Measurements from ENCODE around the gene PBOV1.

The PBOV1 gene

DNA sequence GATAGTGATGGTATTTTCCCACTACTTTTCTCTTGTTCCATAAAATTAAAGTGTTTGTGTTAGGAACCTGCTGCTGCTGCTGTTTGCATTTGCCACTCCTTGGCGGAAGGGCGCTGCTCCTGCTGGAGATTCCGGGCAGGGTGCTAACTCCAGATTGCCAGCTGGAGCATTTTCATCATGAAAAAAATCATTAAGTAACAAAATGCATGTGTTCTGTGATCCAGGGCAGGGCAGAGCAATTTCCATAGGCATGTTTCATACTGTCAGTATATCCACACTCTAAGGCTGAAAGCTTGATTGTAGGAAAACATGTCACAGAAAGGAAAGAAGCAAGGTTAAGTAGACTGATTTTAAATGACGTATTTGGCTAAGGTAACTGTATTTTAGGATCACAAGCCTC, 24.0 kb downstream of the PBOV1 start:
- Histone ChIP-seq H3K36me3 (ENCODE audit: control insufficient read depth in 2 of 2, insufficient read depth in 1 of 2, low read length in 2 of 2) (no peaks in the 10 kb centered on the region), H3K4me3 (ENCODE audit: low read depth, low read length) (no peak overlapping the region), H3K4me1 (ENCODE audit: control insufficient read depth, insufficient read depth, low read length) (peaks cover under 1% of the 10 kb centered on the region; the same call in 1 of the 2 replicates), H3K9me3 (ENCODE audit: control insufficient read depth, insufficient read depth, low read depth, low read length) (no peaks in the 10 kb centered on the region), H3K27ac (ENCODE audit: extremely low read depth, low read depth, low read length) (no peak overlapping the region)
- ChIA-PET CTCF (interaction anchor here (0.7 to 1.3 kb wide), 2 partner anchors 7 to 9 kb away, joined by 5 to 6 read pairs; no protein-coding TSS in a partner anchor), POLR2A (no interaction called here)
- TF ChIP-seq ZNF548 (tag by site-specific recombination; IDR thresholded peaks at IDR 0.05) (no peak), ZNF76 (tag by site-specific recombination; IDR thresholded peaks at IDR 0.05; ENCODE audit: borderline replicate concordance, low read depth) (no peak), YY1 (tag by site-specific recombination; IDR thresholded peaks at IDR 0.05) (no peak), ZNF248 (tag by site-specific recombination; IDR thresholded peaks at IDR 0.05) (no peak), ZSCAN30 (tag by site-specific recombination; IDR thresholded peaks at IDR 0.05) (no peak), GLIS2 (tag by site-specific recombination; IDR thresholded peaks at IDR 0.05) (no peak), ZNF426 (tag by site-specific recombination; IDR thresholded peaks at IDR 0.05) (no peak), ZNF48 (tag by site-specific recombination; IDR thresholded peaks at IDR 0.05) (no peak), GLI4 (tag by site-specific recombination; IDR thresholded peaks at IDR 0.05) (no peak), ZNF24 (tag by site-specific recombination; IDR thresholded peaks at IDR 0.05) (no peak), ZBTB8A (tag by site-specific recombination; IDR thresholded peaks at IDR 0.05) (no peak), ZSCAN16 (tag by site-specific recombination; IDR thresholded peaks at IDR 0.05) (no peak), ZNF510 (tag by site-specific recombination; IDR thresholded peaks at IDR 0.05; ENCODE audit: insufficient replicate concordance) (no peak), ZNF175 (tag by site-specific recombination; IDR thresholded peaks at IDR 0.05) (no peak), ZNF121 (tag by site-specific recombination; IDR thresholded peaks at IDR 0.05) (no peak)
- TF ChIP-seq, protein P1, sequence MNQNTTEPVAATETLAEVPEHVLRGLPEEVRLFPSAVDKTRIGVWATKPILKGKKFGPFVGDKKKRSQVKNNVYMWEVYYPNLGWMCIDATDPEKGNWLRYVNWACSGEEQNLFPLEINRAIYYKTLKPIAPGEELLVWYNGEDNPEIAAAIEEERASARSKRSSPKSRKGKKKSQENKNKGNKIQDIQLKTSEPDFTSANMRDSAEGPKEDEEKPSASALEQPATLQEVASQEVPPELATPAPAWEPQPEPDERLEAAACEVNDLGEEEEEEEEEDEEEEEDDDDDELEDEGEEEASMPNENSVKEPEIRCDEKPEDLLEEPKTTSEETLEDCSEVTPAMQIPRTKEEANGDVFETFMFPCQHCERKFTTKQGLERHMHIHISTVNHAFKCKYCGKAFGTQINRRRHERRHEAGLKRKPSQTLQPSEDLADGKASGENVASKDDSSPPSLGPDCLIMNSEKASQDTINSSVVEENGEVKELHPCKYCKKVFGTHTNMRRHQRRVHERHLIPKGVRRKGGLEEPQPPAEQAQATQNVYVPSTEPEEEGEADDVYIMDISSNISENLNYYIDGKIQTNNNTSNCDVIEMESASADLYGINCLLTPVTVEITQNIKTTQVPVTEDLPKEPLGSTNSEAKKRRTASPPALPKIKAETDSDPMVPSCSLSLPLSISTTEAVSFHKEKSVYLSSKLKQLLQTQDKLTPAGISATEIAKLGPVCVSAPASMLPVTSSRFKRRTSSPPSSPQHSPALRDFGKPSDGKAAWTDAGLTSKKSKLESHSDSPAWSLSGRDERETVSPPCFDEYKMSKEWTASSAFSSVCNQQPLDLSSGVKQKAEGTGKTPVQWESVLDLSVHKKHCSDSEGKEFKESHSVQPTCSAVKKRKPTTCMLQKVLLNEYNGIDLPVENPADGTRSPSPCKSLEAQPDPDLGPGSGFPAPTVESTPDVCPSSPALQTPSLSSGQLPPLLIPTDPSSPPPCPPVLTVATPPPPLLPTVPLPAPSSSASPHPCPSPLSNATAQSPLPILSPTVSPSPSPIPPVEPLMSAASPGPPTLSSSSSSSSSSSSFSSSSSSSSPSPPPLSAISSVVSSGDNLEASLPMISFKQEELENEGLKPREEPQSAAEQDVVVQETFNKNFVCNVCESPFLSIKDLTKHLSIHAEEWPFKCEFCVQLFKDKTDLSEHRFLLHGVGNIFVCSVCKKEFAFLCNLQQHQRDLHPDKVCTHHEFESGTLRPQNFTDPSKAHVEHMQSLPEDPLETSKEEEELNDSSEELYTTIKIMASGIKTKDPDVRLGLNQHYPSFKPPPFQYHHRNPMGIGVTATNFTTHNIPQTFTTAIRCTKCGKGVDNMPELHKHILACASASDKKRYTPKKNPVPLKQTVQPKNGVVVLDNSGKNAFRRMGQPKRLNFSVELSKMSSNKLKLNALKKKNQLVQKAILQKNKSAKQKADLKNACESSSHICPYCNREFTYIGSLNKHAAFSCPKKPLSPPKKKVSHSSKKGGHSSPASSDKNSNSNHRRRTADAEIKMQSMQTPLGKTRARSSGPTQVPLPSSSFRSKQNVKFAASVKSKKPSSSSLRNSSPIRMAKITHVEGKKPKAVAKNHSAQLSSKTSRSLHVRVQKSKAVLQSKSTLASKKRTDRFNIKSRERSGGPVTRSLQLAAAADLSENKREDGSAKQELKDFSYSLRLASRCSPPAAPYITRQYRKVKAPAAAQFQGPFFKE (tag by site-specific recombination; IDR thresholded peaks at IDR 0.05; ENCODE audit: borderline replicate concordance): no peak
- TF ChIP-seq, protein P2, sequence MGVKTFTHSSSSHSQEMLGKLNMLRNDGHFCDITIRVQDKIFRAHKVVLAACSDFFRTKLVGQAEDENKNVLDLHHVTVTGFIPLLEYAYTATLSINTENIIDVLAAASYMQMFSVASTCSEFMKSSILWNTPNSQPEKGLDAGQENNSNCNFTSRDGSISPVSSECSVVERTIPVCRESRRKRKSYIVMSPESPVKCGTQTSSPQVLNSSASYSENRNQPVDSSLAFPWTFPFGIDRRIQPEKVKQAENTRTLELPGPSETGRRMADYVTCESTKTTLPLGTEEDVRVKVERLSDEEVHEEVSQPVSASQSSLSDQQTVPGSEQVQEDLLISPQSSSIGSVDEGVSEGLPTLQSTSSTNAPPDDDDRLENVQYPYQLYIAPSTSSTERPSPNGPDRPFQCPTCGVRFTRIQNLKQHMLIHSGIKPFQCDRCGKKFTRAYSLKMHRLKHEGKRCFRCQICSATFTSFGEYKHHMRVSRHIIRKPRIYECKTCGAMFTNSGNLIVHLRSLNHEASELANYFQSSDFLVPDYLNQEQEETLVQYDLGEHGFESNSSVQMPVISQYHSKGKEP (tag by site-specific recombination; IDR thresholded peaks at IDR 0.05): no peak
- TF ChIP-seq, protein P3, sequence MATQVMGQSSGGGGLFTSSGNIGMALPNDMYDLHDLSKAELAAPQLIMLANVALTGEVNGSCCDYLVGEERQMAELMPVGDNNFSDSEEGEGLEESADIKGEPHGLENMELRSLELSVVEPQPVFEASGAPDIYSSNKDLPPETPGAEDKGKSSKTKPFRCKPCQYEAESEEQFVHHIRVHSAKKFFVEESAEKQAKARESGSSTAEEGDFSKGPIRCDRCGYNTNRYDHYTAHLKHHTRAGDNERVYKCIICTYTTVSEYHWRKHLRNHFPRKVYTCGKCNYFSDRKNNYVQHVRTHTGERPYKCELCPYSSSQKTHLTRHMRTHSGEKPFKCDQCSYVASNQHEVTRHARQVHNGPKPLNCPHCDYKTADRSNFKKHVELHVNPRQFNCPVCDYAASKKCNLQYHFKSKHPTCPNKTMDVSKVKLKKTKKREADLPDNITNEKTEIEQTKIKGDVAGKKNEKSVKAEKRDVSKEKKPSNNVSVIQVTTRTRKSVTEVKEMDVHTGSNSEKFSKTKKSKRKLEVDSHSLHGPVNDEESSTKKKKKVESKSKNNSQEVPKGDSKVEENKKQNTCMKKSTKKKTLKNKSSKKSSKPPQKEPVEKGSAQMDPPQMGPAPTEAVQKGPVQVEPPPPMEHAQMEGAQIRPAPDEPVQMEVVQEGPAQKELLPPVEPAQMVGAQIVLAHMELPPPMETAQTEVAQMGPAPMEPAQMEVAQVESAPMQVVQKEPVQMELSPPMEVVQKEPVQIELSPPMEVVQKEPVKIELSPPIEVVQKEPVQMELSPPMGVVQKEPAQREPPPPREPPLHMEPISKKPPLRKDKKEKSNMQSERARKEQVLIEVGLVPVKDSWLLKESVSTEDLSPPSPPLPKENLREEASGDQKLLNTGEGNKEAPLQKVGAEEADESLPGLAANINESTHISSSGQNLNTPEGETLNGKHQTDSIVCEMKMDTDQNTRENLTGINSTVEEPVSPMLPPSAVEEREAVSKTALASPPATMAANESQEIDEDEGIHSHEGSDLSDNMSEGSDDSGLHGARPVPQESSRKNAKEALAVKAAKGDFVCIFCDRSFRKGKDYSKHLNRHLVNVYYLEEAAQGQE (tag by site-specific recombination; IDR thresholded peaks at IDR 0.05): no peak
- TF ChIP-seq, protein P4, sequence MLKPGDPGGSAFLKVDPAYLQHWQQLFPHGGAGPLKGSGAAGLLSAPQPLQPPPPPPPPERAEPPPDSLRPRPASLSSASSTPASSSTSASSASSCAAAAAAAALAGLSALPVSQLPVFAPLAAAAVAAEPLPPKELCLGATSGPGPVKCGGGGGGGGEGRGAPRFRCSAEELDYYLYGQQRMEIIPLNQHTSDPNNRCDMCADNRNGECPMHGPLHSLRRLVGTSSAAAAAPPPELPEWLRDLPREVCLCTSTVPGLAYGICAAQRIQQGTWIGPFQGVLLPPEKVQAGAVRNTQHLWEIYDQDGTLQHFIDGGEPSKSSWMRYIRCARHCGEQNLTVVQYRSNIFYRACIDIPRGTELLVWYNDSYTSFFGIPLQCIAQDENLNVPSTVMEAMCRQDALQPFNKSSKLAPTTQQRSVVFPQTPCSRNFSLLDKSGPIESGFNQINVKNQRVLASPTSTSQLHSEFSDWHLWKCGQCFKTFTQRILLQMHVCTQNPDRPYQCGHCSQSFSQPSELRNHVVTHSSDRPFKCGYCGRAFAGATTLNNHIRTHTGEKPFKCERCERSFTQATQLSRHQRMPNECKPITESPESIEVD (tag by site-specific recombination; IDR thresholded peaks at IDR 0.05): no peak
- TF ChIP-seq, protein P5, sequence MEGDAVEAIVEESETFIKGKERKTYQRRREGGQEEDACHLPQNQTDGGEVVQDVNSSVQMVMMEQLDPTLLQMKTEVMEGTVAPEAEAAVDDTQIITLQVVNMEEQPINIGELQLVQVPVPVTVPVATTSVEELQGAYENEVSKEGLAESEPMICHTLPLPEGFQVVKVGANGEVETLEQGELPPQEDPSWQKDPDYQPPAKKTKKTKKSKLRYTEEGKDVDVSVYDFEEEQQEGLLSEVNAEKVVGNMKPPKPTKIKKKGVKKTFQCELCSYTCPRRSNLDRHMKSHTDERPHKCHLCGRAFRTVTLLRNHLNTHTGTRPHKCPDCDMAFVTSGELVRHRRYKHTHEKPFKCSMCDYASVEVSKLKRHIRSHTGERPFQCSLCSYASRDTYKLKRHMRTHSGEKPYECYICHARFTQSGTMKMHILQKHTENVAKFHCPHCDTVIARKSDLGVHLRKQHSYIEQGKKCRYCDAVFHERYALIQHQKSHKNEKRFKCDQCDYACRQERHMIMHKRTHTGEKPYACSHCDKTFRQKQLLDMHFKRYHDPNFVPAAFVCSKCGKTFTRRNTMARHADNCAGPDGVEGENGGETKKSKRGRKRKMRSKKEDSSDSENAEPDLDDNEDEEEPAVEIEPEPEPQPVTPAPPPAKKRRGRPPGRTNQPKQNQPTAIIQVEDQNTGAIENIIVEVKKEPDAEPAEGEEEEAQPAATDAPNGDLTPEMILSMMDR (tag by site-specific recombination; IDR thresholded peaks at IDR 0.05): no peak
